DOHH2 (cell line): ENCODE data around the gene LSMEM2.
"Not testable (repeated sequence)": the region's sequence is repeated elsewhere in the genome, so short reads cannot be mapped to it uniquely, and the experiment has no call there.

Source experiments
- H3F3A ChIP-seq: fragments of 200-600 bp; sonication (generic), shearing (Covaris generic); 2 replicates; pipeline ENCODE4 v1.6.0; 2016; ENCODE audit warnings: antibody characterized with exemption, mild to moderate bottlenecking; ENCODE audit not compliant: control insufficient read depth, insufficient read depth
- H3K27ac ChIP-seq: fragments of 200-600 bp; sonication (generic); 2 replicates; pipeline ENCODE4 v1.5.1; 2014; ENCODE audit warnings: low read depth, mild to moderate bottlenecking, low read length, moderate library complexity
- H3K27me3 ChIP-seq: fragments of 200-600 bp; sonication (generic); 2 replicates; pipeline ENCODE4 v1.6.1; 2014; ENCODE audit warnings: mild to moderate bottlenecking, low read length, mixed read lengths; ENCODE audit not compliant: control insufficient read depth
- H3K36me3 ChIP-seq: fragments of 200-600 bp; sonication (generic); 2 replicates; pipeline ENCODE4 v1.6.1; 2014; ENCODE audit warnings: mild to moderate bottlenecking, low read length, moderate library complexity, mixed read lengths; ENCODE audit not compliant: control insufficient read depth
- H3K4me1 ChIP-seq: fragments of 200-600 bp; sonication (generic); 2 replicates; pipeline ENCODE4 v1.6.1; 2014; ENCODE audit warnings: mild to moderate bottlenecking, low read length, mixed read lengths; ENCODE audit not compliant: control insufficient read depth
- H3K4me2 ChIP-seq: fragments of 200-600 bp; sonication (generic); 2 replicates; pipeline ENCODE4 v1.6.0; 2014; ENCODE audit warnings: mild to moderate bottlenecking, low read length, moderate library complexity
- H3K4me3 ChIP-seq: fragments of 200-600 bp; sonication (generic); 2 replicates; pipeline ENCODE4 v1.5.1; 2014; ENCODE audit warnings: mild to moderate bottlenecking, low read length, mixed read lengths
- H3K79me2 ChIP-seq: fragments of 200-600 bp; sonication (generic); 2 replicates; pipeline ENCODE4 v1.6.1; 2014; ENCODE audit warnings: mild to moderate bottlenecking, low read length, mixed read lengths; ENCODE audit not compliant: control insufficient read depth
- H3K9me2 ChIP-seq: fragments of 200-600 bp; sonication (generic); replicated peaks from 2 replicates; pipeline ENCODE4 v1.6.1; 2014; ENCODE audit warnings: mild to moderate bottlenecking, low read length, mixed read lengths; ENCODE audit not compliant: control insufficient read depth
- H3K9me3 ChIP-seq: fragments of 200-600 bp; sonication (generic); 2 replicates; pipeline ENCODE4 v1.6.1; 2014; ENCODE audit warnings: antibody characterized with exemption, low read length, mixed read lengths; ENCODE audit not compliant: control insufficient read depth, insufficient read depth
- H4K20me1 ChIP-seq: fragments of 200-600 bp; sonication (generic); 2 replicates; pipeline ENCODE4 v1.6.0; 2014; ENCODE audit warnings: low read depth, mild to moderate bottlenecking, antibody characterized with exemption, low read length, moderate library complexity; ENCODE audit not compliant: control insufficient read depth, insufficient read depth
- EZH2phosphoT487 ChIP-seq: fragments of 200-600 bp; sonication (generic); IDR thresholded peaks from 2 replicates; pipeline ENCODE4 v1.6.1; 2017; ENCODE audit warnings: borderline replicate concordance, mild to moderate bottlenecking, antibody characterized with exemption, low read length, moderate library complexity, mixed read lengths
- TF ChIP-seq, protein P1 (sequence below): fragments of 200-600 bp; sonication (generic); IDR thresholded peaks from one replicate; pipeline ENCODE4 v1.5.1; 2014; ENCODE audit warnings: antibody characterized with exemption, mild to moderate bottlenecking, low read depth, low read length; ENCODE audit not compliant: poor library complexity, severe bottlenecking

The LSMEM2 gene

DNA sequence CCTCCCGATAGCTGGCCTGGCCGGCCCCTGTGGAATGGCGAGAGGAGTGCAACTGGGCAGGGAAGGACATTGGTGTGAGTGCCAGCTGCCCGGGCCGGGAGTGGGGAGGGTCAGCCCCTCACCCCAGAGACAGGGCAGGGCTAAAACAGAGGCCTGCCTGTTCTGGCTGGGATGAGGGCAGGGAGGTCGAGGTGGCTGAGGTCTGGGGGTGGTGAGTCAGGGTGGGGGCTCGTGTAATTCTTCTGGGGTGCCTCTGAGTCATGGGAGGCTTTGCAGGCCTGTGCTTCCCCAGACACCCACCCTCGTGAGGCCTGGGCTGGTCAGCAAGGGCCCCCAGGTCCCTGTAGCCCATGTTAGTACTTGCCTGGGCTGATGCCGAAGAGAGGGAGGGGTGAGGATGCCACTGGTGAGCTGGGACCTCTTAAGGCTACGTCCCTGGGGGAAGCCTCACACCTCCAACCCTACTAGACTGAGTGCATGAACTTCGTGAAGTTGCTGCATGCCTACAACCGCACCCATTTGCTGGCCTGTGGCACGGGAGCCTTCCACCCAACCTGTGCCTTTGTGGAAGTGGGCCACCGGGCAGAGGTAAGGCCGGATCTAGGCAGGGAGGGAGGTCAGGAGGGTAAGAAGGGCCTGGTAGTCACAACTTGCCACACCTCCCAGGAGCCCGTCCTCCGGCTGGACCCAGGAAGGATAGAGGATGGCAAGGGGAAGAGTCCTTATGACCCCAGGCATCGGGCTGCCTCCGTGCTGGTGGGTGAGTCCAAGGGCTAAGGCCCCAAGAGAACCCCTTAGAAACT lies 8.3 kb upstream of the LSMEM2 start:
- H3K27ac ChIP-seq = no peak overlapping the region
- H3K4me3 ChIP-seq = no peak overlapping the region
- H3K36me3 ChIP-seq = no peaks in the 10 kb centered on the region
- no peak for TF ChIP-seq EZH2phosphoT487
- TF ChIP-seq, protein P1, sequence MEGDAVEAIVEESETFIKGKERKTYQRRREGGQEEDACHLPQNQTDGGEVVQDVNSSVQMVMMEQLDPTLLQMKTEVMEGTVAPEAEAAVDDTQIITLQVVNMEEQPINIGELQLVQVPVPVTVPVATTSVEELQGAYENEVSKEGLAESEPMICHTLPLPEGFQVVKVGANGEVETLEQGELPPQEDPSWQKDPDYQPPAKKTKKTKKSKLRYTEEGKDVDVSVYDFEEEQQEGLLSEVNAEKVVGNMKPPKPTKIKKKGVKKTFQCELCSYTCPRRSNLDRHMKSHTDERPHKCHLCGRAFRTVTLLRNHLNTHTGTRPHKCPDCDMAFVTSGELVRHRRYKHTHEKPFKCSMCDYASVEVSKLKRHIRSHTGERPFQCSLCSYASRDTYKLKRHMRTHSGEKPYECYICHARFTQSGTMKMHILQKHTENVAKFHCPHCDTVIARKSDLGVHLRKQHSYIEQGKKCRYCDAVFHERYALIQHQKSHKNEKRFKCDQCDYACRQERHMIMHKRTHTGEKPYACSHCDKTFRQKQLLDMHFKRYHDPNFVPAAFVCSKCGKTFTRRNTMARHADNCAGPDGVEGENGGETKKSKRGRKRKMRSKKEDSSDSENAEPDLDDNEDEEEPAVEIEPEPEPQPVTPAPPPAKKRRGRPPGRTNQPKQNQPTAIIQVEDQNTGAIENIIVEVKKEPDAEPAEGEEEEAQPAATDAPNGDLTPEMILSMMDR = no peak
- H3K9me3 ChIP-seq = no peaks in the 10 kb centered on the region
- H3K27me3 ChIP-seq = peaks cover 62% of the 10 kb centered on the region
- H3K4me1 ChIP-seq = peaks cover 13% of the 10 kb centered on the region
- no peaks in the 10 kb centered on the region for H4K20me1 ChIP-seq
- no peaks in the 10 kb centered on the region for H3K9me2 ChIP-seq
- no peaks in the 10 kb centered on the region for H3K79me2 ChIP-seq
- H3K4me2 ChIP-seq = no peak overlapping the region
- H3F3A ChIP-seq = no peaks in the 10 kb centered on the region

DNA sequence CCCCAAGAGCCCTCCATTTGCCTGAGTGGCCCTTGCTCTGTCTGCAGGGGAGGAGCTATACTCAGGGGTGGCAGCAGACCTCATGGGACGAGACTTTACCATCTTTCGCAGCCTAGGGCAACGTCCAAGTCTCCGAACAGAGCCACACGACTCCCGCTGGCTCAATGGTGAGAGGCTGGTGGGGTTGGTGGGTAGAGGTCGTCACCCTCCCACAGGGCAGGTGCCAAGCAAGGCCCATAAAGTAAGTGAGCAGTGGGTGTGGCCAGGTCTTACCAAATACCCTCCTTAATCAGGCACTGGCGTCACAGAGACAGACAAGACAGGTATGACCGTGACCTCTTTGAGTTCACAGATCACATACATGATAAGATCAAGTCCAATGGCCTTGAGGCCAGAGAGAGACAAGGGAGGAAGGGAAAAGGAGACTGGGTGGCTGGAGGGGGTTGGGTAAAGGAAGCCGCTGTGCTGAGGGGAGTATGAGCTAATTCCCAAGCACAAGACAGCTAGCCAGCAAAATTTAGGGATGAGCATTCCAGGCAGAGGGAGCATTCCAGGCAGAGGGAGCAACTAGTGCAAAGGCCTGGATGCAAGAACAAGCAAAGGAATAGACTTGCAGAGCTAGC lies 7.5 kb upstream of the LSMEM2 start:
- no peaks in the 10 kb centered on the region for H3F3A ChIP-seq
- H4K20me1 ChIP-seq = no peaks in the 10 kb centered on the region
- H3K4me1 ChIP-seq = peaks cover 13% of the 10 kb centered on the region
- no peak overlapping the region for H3K4me3 ChIP-seq
- H3K79me2 ChIP-seq = no peaks in the 10 kb centered on the region
- H3K9me2 ChIP-seq = no peaks in the 10 kb centered on the region
- no peaks in the 10 kb centered on the region for H3K9me3 ChIP-seq
- H3K27me3 ChIP-seq = peaks cover 63% of the 10 kb centered on the region
- TF ChIP-seq, protein P1 = no peak
- no peak for TF ChIP-seq EZH2phosphoT487
- no peak overlapping the region for H3K4me2 ChIP-seq
- no peaks in the 10 kb centered on the region for H3K36me3 ChIP-seq
- no peak overlapping the region for H3K27ac ChIP-seq

DNA sequence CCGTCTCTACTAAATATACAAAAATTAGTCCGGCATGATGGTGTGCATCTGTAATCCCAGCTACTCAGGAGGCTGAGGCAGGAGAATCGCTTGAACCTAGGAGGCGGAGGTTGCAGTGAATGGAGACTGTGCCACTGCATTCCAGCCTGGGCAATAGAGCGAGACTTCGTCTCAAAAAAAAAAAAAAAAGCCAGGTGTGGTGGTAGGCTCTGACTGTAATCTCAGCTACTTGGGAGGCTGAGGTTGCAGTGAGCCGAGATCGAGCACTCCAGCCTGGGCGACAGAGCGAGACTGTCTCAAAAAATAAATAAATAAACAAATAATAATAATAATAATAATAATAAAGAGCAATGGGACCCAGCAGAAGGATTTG lies 6.4 kb upstream of the LSMEM2 start:
- H3K27ac ChIP-seq, H3K9me2 ChIP-seq, H3K4me3 ChIP-seq, H3K9me3 ChIP-seq, H3F3A ChIP-seq, H3K36me3 ChIP-seq, H3K79me2 ChIP-seq, H4K20me1 ChIP-seq: not testable (repeated sequence)
- H3K27me3 ChIP-seq = peaks cover 52% of the 10 kb centered on the region
- H3K4me1 ChIP-seq = peaks cover 13% of the 10 kb centered on the region
- H3K4me2 ChIP-seq = peak overlapping the region; percentile 50; the same call in 1 of the 2 replicates
